Stimulated activated CD4-positive, alpha-beta T cell treated with anti-CD3 and anti-CD28 coated beads, TNF-alpha, amount 100 ng/mL, for 4 hours (primary cell): Measurements from ENCODE around the gene SYNJ2BP.
"Not testable (repeated sequence)": the region's sequence is repeated elsewhere in the genome, so short reads cannot be mapped to it uniquely, and the experiment has no call there.

Experiments
- DNase-seq, 3 experiments: peaks; one replicate each; pipeline ENCODE4 v3.0.0-alpha.2; 2020; ENCODE audit warnings: low read depth in 3 of 3

SYNJ2BP gene, protein sequence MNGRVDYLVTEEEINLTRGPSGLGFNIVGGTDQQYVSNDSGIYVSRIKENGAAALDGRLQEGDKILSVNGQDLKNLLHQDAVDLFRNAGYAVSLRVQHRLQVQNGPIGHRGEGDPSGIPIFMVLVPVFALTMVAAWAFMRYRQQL

DNA sequence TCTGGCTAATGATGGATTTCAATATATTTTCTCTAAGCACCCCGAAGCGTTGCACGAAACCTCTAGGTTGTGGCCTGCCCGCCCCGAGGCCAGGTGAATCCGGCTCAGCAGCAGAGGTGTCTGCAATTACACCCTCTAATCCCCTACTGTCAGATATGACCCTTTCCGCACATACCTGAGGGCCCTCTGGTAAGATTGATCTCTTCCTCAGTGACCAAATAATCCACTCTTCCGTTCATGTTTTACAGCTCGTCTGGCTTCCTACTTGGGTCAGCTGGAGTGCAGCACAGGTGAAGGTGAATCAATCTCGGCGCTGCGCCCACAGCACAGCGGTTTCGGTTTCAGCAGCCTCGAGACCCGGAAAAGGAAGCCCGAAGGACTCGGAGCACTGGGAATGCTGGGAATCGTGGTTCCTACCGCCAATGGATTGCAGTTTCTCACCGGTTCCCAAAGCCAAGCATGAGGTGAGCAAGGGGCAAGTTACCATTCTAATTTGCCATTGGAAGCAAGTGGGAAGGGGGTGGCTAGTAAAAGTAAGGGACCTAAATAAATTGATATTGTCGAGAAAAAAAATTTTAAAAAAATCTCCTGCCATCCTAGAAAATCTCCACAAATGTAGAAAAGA, at the start of gene SYNJ2BP:
Gene SYNJ2BP, minus strand, starts transcription at position 366 of the 625 bp plus-strand sequence. Its CDS starts 127 bp downstream, at position 239.
- DNase-seq: peak; percentile 24 to 47 (median 44)

DNA sequence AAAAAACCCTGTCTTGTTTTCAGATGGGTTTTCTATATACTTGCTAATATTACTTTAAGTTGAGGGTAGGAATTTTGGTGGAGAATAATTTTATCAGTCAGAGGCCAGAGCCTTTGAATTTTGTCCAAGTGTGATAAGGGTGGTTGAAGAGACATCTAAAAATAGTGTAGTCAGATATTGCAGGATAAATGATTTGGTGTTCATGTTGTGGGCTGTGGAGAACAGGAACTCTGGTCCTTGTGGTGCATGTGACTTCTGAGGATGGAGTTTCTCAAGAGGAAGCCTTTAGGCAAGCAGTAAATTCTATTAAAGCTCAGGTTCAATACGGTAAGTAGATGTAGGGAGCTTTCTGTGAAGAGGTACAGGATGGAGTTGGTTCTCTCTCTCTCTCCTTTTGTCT, 37.8 kb upstream of the SYNJ2BP start:
- no peak for DNase-seq

DNA sequence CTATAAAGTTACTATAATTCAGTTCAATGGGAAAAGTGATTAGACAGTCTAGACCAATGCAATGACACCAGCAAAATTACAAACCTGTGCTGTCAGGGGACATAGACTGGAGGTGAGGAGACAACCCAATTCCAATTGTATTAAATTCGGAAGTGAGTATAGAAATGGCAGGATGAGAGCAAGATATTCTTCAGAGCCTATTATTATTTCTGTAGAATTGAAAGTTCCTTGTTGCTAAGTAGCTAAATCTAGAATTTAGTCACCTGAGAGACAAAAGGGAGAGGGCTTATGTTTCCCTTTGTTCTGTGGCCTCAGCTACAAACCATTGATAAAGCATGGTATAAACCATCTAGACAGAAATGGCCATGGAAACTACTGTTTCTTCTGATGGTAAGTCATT, 35.0 kb upstream of the SYNJ2BP start, which contains the start of gene ADAM21:
Gene ADAM21, plus strand, starts transcription at position 301 of the 400 bp plus-strand sequence. CDS start 5,326 bp downstream, outside the sequence.
- DNase-seq: no peak

DNA sequence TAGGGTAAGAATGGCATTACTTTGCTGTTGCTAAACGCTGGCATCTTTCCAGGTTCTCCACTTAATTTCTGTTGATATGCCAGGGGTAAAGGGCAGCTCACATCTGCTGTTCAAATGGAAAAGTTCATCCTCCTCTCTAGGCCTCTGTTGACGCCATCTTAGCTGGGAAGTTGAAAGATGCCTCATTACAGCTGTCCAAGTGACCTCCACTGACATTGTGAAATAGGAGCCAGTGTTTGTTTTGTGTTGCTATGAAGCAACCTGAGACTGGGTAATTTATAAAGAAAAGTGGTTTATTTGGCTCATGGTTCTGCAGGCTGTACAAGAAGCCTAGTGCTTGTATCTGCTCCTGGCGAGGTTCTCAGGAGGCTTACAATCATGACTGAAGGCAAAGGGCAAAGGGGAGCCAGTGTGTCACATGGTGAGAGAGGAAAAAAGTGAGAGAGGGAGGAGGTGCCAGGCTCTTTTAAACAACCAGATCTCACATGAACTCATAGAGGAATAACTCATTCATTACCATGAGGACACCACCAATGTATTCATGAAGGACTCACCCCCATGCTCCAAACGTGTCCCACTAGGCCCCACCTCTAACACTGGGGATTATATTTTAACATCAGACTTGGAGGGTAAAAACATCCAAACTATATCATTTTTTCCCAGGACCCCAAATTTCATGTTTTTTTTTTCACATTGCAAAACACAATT, 31.9 kb upstream of the SYNJ2BP start:
- DNase-seq: no peak

DNA sequence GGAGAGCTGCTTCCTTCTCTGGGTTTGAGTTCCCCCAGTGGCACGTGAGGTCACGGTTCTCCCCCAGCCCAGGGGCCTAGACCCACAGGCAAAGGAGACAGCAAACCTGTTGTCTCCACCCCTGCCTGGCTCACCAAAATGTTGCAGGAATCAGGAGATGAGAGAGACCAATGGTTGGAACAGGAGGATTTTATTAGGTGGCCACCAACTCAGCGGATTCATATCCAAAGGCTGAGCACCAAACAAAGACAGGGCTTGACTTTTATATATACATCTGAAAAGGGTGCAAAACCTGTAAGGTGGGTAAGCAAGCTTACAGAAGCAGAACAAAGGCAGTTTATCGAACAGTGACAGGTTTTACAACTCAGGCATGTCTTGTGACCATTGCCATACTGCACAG, 25.9 kb upstream of the SYNJ2BP start:
- no peak for DNase-seq

DNA sequence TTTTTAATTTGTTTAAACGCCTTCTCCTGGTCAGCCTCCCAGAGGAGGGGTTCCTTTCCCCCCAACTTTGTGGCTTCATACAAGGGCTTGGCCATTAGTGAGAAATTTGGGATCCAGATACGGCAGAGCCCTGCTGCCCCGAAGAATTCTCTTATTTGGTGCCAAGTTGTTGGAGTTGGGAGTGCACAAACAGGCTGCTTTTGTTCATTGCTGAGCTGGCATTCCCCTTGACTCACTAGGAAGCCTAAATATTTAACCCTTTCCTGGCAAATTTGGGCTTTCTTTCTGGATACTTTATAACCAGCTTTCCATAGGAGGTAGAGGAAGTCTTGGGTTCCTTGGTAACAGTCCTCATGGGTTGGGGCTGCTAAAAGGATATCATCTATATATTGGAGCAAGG, 24.8 kb upstream of the SYNJ2BP start:
- no peak for DNase-seq

DNA sequence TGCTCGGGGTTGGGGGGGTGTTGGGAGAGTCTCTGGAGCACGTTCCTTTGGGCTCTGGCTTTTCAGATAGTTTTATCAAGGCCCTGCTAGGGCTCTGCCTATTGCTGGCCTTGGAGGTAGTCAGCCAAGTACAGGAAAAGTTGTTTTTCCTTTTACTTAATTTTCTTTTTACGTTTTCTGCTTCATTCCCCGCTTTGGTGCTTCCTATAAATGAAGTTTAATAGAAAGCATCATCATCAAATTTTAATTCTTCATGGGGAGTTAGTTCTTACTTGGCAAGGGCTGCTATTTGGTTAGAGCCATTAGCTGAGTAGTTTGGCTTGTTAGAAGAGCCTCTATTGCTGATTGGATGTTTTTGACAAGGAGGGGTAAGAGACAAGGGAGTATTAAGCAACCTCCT, 20.0 kb upstream of the SYNJ2BP start:
- no peak for DNase-seq

DNA sequence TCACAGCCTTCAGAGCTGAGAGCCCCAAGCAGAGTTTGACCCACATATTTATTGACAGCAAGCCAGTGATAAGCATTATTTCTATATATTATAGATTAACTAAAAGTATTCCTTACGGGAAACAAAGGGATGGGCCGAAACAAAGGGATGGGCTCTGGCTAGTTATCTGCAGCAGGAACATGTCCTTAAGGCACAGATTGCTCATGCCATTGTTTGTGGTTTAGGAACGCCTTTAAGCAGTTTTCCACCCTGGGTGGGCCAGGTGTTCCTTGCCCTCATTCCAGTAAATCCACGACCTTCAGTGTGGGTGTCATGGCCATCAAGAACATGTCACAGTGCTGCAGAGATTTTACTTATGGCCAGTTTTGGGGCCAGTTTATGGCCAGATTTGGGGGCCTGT, 9.7 kb upstream of the SYNJ2BP start:
- not testable (repeated sequence) for DNase-seq

DNA sequence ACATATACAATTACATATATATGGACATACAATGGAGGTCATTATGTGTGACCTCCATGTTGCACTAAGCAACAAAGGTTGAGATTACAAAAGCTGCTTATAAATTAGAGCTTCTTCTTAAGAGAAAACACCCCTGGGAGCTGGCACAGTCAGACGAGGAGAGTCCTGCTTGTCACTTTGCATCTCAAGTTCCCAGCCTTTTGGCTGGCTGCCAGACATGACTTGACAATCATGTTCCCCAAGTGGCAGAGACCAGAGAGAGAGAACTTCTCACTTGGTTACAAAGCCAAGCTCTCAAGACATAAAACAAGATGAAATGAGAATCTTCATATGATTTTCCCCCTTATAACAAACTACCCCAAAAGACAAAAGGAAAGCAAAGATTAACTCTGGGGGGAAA, 8.5 kb upstream of the SYNJ2BP start:
- DNase-seq: no peak

DNA sequence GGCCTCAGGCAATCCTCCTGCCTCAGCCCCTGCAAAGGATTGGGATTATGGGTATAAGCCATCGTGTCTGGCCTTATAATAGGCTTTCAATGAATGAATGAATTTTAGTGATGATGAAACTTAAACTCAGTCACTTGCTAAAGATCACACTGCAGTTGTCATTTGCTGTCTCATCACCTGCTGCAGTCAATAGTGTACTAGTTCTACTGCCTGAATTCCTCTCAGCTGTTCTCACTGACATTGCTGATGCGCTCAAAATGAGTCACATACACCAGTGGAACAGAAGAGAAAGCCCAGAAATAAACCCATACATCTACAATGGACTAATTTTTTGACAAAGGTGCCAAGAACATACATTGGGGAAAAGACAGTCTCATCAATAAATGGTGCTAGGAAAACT, 5.6 kb upstream of the SYNJ2BP start:
- no peak for DNase-seq

DNA sequence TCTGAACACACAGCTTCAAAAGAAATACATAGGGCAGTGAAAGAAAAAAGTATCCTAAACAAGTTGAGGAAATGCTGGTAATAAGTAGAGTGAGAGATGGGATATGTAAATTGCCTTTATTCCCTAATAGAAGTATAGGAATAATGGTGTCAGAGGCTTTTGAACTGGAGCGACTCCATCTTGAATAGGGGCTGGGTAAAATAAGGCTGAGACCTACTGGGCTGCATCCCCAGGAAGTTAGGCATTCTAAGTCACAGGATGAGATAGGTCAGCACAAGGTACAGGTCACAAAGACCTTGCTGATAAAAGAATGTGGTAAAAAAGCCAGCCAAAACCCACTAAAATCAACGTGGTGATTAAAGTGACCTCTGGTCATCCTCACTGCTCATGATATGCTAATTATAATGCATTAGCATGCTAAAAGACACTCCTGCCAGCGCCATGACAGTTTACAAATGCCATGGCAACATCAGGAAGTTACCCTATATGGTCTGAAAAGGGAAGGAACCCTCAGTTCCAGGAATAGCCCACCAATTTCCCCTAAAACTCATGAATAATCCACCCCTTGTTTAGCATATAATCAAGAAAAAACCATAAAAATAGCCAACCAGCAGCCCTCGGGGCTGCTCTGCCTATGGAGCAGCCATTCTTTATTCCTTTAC, 2.5 kb upstream of the SYNJ2BP start:
- not testable (repeated sequence) for DNase-seq

DNA sequence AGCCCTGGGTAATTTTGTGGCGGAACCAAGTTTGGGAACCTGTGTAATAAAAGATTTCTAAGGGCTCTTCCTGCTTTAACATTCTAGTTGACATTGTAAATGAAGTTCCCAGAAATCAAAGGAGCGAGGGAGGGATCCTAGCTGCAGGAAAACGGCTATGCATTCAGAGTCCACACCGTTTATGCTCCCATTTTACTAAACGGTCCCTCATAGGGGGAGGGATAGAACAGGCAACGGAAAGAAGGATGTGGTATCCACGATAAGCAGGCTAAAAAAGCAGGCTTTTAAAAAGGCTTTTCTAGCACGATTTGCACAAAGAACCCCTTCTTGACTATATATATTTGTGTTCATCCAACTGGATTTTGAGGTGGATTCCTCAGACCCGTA, 559 bp downstream of the SYNJ2BP start:
- no peak for DNase-seq

DNA sequence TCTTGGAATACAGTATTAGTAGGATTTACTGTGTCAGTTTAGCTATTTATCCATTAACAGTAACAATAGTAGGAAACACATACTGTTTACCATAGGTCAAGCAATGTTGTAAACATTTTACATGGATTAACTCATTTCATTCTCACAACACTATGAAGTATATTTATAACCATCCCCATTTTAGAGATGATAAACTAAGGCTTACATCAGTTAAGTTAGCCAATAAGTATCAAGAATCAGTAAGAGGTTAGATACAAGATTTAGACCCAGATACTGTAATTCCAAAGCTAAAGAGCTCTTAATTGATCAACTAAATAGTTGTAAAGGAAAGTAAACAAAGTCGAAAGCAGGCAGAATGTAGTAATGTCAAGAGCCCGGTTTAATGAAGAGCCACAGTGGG, 1.1 kb downstream of the SYNJ2BP start:
- no peak for DNase-seq

DNA sequence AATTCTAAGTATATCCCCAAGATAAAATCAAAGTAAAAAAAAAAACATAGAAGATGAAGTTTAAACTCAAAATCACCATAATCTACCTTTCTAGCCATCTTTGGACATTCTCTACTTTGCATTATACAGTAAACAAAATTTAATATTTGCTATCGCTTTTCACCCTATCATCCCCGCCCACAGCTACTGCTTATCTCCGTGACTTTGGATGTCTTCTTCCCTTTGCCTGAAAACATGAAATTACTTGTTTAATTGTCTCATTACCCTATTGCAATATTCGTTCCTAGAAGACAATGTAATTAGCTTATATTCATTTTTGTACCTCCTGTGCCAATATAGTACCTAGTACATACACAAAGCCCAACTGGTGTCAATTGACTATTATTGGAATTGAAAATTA, 9.3 kb downstream of the SYNJ2BP start:
- DNase-seq: no peak

DNA sequence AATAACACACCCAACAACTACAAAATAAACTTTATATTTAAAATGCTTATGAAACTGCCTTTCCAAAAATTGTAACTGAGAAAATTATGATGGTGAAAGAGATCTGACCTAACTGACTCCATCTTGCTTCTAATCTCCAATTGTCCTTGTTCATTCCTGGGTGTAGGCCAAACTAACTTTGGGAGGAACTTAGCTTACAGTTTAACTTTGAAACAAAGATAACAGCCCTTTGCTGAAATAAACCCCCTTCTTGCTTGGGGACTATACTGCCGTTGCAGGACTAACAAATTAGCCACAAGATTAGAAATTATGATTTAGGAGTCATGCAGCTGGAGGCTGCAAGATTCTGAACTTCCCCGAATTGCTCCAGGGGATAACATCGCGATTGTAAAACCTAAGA, 10.7 kb downstream of the SYNJ2BP start:
- DNase-seq: not testable (repeated sequence)

DNA sequence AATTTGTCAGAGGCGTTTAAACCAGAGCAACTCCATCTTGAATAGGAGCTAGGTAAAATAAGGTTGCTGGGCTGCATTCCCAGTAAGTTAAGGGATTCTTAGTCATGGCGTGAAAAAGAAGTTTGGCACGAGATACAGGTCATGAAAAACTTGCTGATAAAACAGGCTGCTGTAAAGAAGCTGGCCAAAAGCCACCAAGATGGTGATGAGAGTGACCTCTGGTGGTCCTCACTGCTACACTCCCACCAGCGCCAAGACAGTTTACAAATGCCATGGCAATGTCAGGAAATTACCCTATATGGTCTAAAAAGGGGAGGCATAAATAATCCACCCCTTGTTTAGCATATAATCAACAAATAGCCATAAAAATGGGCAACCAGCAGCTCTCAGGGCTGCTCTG, 13.6 kb downstream of the SYNJ2BP start:
- DNase-seq: not testable (repeated sequence)

DNA sequence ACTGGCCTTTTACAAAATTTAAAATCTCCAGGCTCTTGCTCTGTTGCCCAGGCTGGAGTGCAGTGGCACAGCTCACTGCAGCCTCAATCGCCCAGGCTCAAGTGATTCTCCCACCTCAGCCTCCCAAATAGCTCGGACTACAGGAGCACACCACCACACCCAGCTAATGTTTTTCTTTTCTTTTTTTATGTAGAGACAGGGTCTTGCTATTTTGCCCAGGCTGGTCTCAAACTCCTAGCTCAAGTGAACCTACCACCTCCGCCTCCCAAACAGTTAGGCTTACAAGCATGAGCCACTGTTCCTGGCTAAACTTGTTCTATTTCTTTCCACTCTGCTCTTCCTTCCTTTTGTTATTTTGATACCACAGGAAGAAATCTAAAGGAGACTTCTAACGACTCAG, 15.2 kb downstream of the SYNJ2BP start:
- no peak for DNase-seq

DNA sequence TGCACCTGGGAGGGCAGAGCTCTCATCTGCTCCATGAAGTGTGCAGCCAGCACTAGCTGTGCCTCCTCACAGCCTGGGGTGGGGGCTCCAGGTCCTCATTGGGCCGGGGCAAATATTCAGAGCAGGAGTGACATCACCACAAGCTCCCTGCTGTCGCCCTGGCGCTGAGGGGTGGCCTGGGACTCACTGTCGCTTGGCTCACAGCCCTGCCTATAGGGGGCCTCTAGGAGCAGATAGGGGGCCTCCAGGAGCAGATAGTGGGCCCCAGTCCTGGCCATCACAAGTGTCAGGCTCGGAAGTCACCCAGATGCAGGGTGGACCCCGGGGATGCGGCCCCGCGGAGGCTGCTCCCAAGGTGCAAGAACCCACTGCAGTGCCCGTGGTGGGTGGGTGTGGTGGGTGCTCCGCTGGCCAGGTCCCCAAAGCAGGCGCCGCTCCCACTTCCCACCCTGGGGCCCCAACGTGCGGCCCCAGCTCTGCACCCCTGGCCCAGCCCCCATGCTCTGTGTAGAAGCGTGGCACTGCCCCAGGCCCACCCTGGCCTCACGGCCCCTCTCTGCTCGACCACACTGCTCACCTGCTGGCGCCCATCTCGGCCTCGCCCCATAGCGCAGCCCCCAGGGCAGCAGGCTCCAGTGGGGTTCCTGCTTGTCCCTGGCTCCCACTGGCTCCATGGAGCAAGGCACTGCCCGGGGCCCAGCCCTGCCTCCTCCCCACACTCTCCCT, 18.0 kb downstream of the SYNJ2BP start:
- DNase-seq: no peak

DNA sequence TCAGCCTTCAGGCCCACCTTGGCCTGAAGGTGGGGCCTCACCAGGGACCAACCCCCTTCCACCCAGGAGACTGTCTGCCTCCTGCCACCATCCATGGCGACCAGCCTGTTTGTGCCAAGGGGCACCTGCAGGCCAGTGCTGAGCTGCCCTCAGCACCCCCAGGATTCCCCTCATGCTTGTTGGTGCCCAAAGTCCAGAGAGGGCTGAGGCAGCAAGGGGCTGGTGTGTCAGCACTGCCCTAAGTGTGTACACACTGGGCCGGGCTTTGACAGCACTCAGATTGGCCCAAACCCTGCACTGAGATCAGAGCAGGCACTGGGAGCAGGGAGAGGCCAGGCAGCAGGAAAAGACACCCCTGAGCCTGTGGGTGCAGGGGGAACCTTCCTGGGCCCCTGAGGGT, 18.6 kb downstream of the SYNJ2BP start:
- DNase-seq: no peak

DNA sequence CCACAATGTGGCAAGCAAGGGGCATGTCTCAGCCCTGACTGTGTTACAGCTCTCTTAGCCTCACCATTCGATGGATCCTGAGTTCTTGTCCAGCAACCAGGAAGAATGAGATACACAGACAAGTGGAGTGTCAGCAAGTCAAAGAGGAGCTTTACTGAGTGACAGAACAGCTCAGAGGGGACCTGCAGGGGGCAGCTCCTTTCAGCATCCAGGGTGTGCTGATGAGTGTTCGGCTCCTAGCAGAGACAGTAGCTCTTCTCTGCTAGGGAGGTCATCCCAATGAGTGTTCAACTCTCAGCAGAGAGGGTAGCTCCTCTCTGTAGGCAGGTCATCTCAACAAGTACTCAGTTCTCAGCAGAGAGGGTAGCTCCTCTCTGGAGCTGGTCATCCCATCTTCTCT, 19.1 kb downstream of the SYNJ2BP start:
- DNase-seq: no peak

DNA sequence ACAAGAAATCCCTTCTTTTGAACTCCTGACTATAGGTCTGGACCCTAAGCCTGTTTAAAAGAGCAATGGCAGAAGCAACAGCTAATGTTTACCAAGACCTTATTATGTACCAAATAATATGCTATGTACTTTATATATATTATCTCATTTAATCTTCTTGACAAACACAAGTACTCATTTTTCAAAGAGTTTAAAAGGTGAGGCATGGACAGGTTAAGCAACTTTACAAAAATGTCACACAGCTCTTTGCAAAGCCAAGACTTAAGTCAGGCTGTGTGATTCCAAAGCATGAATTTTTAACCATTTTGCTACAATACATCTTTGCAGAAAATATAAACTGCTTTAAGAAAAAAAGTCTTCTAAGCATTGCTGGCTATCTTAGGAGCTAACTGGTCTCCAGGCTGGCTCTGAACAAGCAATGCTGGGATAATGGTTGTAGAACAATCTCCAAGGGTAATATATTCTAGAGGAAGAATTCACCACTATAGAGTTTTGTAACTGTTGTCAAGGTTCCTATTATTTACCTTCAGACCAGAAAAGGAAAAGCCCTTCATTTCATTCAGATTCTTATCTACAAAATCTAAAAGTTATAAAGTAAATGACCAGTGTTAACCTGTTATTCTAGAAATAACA, 22.1 kb downstream of the SYNJ2BP start:
- no peak for DNase-seq

DNA sequence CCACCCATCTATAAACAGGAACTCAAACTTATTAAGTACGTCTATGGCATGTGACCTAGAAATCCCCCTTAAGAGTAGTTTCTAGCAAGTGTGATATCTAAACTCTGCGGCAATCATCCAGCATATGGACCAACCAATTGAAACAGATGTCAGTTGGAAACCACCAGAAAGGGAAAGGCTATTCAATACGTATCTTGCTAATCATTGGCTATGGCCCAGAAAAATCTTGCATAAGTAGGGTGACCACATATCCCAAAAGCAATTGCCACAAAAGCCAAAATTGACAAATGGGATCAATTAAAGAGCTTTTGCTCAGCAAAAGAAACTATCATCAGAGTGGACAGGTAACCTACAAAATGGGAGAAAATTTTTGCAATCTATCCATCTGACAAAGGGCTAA, 24.2 kb downstream of the SYNJ2BP start:
- DNase-seq: no peak
